GM18502 (cell line): ENCODE measurements around the gene ME2.
"Not testable (repeated sequence)": the region's sequence is repeated elsewhere in the genome, so short reads cannot be mapped to it uniquely, and the experiment has no call there.

Source experiments
- ATAC-seq: cut with Tn5 transposase; IDR thresholded peaks from one replicate; pipeline ENCODE4 v1.9.1; 2021; ENCODE audit warnings: mild to moderate bottlenecking; ENCODE audit not compliant: unreplicated experiment, poor library complexity

The ME2 gene

DNA sequence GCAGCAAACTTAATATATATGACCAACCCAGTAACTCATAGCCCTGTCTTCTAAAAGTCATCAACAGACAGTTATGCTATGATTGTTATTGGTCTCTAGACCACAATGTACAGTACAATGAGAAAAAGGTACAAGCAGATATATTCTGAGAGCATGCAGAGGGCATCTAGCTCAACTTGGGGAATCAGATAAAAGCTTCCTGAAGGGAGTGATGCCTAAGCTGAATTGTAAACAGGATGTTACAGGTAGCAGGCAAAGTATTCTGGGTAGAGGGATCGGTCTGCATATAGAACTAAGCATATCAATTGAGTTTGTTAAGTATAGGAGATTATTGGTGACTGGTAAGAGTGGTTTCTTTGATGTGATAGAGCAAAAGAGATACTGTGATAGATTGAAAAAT lies 30.3 kb downstream of the ME2 start:
- no peak for ATAC-seq

DNA sequence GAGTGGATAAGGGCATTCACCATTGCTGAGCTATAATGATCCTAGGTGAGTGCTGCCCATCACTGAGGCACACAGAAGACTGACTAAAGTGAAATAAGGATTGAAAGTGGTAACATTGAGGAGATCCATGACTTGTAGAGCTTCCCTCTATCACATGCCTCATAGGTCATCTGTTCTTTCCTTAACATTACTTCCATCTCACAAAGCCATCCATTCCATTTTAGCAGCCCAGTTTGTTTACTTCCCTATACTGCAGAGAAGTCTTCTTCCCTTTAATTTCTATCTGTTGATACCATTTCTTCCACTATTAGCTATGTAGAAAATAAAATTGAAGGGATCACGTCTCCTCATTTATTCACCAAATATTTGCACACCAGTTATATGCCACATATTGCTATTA lies 32.1 kb downstream of the ME2 start:
- no peak for ATAC-seq

GRCh38 chr18:50917021-50917420 lies 38.1 kb downstream of the ME2 start:
- ATAC-seq, result no peak

- ATAC-seq, result no peak
Measured at GRCh38 chr18:50918153-50918552, 39.2 kb downstream of the ME2 start.

DNA sequence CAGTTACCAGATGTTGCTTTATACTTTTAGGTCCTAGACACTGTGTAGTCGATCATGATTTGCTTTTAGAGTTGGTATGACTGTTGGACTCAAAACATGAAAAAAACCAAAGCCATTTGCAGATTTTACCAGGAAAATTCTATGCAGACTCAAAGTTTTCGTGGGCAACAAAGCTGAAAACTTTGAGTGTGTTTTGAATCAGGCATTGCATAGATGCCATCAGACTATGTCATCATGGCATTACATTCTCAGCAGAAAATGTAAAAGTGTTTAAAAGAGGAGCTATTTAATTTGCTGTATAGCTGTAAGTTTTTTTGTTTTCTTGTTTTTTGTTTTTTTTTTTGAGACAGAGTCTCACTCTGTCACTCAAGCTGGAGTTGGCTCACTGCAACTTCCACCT lies 45.5 kb downstream of the ME2 start:
- no peak for ATAC-seq

GRCh38 chr18:50926521-50926920 lies 47.6 kb downstream of the ME2 start:
- no peak for ATAC-seq

DNA sequence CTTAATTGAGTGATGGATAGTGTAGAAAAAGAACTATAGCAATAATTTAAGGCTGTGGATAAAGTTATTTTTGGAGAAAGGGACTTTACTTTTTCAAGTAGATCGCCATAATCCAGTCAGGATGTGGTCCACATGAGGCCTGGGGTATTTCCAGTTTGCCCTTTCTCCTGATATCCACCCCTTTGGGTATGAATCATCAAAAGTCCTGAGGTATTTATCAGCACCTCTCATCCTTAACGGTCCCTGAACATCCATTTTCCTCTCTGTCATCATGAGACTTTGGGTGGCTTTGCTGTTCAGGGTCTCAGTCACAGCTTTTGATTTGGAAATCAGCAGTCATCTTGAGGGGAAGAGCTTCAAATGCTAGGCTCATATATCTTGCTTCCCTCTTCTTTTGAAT lies 49.6 kb downstream of the ME2 start:
- ATAC-seq, result no peak

DNA sequence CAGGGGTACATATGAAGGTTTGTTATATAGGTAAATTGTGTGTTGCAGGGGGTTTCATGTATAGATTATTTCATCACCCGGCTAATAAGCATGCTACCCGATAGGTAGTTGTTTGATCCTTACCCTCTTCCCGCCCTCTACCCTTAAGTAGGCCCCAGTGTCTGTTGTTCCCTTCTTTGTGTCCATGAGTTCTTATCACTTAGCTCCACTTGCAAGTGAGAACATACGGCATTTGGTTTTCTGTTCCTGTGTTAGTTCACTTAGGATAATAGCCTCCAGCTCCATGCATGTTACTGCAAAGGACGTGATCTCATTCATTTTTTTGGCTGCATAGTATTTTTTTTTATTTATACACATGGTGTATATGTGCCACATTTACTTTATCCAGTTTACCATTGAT lies 54.8 kb downstream of the ME2 start:
- ATAC-seq, result no peak

DNA sequence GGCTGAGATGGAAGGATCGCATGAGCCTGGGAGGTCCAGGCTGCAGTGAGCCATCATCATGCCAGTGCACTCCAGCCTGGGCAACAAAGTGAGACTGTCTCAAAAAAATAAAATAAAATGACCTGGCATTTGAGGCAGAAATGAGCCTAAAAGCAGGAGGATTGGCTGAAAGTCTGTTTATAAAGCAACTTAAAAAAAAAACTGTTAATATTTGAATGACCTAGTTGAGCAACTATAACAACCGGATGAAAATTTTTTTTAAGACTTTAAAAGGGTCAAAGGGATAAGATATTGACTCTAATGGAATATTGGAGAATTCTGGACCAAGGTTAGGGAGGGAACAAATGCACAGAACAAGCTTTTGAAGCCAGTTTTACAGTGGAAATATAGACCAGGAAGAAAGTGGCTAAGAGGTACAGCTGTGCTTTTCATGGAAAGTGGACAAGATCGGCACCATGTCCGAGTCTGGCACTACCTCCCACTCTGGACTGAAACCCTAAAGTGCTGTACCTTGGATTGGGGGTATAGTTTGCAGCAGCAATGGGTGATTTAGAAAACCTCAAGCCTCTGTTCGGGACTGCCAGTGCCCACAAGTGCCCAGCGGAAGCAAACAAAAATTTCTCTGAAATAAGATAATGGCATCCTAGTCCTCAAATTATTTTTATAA lies 55.8 kb downstream of the ME2 start:
- ATAC-seq, result no peak

DNA sequence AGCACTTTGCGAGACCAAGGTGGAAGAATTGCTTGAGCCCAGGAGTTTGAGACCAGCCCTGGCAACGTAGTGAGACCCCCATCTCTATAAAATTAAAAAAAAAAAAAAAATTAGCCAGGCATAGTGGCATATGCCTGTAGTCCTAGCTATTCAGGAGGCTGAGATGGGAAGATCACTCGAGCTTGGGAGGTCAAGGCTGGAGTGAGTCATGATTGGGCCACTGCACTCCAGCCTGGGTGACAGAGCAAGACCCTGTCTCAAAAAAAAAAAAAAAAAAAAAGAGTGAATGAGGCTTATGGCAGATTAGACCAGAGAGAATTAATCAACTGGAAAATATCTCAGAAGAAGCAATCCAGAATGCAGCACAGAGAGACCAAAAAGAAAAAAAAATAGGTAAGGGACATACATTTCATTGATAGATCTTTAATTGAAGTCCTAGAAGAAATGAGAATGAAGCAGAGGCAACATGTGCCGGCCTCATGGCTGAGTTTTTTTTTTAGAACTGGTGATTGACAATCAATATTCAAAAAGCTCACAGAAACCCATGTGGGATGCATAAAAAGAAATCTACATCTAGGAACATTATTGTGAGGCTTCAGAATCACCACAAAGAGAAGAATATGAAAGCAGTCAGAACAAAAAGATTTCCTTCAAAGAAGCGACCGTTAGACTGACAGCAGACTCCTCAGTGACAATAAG lies 56.7 kb downstream of the ME2 start:
- no peak for ATAC-seq

- no peak for ATAC-seq
Measured at GRCh38 chr18:50937183-50937582, 58.3 kb downstream of the ME2 start.

DNA sequence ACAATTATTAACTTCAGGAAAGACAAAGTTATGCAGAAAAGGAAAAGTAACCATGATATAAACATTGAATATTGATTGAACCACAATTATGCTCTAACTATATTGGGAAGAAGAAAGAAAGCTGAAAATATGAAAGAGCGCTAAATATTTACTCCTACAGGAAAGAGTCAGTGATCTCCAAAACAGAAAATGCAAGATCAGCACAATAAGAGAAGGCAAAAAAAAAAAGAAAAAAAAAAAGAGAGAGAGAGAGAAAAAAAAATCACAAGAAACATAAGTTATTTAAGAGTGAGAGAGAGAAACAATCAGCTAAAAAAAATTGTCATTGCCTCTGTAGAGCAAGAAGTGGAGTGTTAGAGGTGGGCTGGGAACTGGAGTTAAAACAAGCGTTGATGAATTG lies 60.0 kb downstream of the ME2 start:
- no peak for ATAC-seq

GRCh38 chr18:50944245-50944932 lies 65.5 kb downstream of the ME2 start:
- no peak for ATAC-seq

DNA sequence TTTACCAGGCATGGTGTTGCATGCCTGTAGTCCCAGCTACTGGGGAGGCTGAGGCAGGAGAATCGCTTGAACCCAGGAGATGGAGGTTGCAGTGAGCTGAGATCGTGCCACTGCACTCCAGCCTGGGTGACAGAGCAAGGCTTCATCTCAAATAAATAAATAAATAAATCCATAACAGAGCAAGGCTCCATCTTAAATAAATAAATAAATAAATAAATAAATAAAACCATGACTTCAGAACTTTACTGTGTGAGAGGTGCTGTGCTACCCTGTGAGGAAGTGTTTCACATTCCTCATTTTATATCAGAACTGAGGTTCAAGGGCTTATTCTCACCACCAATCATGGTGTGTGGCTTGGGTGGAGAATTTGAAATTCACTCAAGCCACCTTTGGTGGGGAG lies 67.0 kb downstream of the ME2 start:
- not testable (repeated sequence) for ATAC-seq

GRCh38 chr18:50947899-50948298 lies 69.0 kb downstream of the ME2 start:
- no peak for ATAC-seq

- no peak for ATAC-seq
Measured at GRCh38 chr18:50949185-50949584, 70.3 kb downstream of the ME2 start.

DNA sequence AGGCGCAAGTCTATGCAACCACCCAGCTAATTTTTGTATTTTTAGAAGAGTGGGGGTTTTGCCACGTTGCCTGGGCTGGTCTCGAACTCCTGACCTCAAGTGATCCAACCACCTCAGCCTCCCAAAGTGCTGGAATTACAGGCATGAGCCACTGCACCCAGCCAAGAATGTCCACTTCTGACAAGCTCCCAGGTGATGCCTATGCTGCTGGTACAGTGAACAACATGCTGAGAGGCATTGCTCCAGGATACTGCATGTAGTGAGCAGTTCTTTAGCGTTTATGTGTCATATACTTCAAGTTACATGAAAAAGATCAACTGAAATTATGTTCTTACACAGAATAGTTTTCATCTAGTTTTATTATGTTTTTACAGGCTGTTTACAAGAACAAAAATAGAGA lies 71.7 kb downstream of the ME2 start:
- ATAC-seq, result no peak

- no peak for ATAC-seq
Measured at GRCh38 chr18:50953822-50954221, 74.9 kb downstream of the ME2 start.

DNA sequence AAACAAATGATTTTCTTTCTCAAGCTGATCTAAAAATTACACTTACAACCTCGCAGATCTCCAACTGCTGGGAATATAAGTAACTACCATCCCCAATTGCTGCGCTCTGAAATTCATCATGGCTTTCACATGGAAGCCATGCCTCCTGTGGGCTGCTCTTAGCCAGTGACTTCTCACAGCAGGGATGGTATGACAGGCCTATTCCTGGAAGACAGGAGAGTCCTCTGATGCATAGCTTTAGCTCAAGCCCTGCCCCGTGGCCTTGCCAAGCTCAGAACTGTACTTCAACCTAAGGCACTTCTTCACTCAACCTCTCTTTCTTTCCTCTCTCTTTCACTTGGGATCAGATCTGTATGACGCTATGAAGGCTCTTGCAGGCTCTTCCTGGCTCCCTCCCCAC lies 76.3 kb downstream of the ME2 start:
- no peak for ATAC-seq

GRCh38 chr18:50956116-50956515 lies 77.2 kb downstream of the ME2 start:
- ATAC-seq, result no peak

- ATAC-seq, result no peak
Measured at GRCh38 chr18:50961974-50962373, 83.1 kb downstream of the ME2 start.
